ENCODE results near the gene KCNK4. TPM values are rescaled to one million over a fixed set of nuclear protein-coding genes. Genes with fewer than 3 reads are reported as not detected.

KCNK4 gene
- total and polyA plus RNA-seq, 12 donors = not detected

- no peaks in the 10 kb centered on the region for H3K27me3 ChIP-seq
- no peak overlapping the region for H3K27ac ChIP-seq
- intact Hi-C loops (cut with DNase I) = loop anchor here in 1 of 10 donors (5.0 kb wide), 1 partner anchor 53 kb away; the partner anchor contains the start of gene CATSPERZ
- no peaks in the 10 kb centered on the region for H3K9me3 ChIP-seq
- peaks cover 0 to 8% (median 0%) of the 10 kb centered on the region in 9 donors for H3K36me3 ChIP-seq
- ATAC-seq (no peak), DNase-seq (peak in 1 of 2 donors; percentile 11)
- WGBS, 2 donors = 93 to 100% methylated on average over 4 of the region's 4 CpGs
- no peak for TF ChIP-seq CTCF (IDR thresholded peaks at IDR 0.05)
- H3K4me1 ChIP-seq = peaks cover 9 to 62% (median 53%) of the 10 kb centered on the region in 9 donors
- no peak overlapping the region for H3K4me3 ChIP-seq
These were observed 42.1 kb upstream of the KCNK4 start for GRCh38 chr11:64249038-64249437.

- no peaks in the 10 kb centered on the region for H3K9me3 ChIP-seq
- H3K4me3 ChIP-seq = no peak overlapping the region
- WGBS, 2 donors = 90 to 92% methylated on average over 8 of the region's 8 CpGs
- H3K27me3 ChIP-seq = no peaks in the 10 kb centered on the region
- H3K4me1 ChIP-seq = peaks cover 9 to 62% (median 54%) of the 10 kb centered on the region in 9 donors
- ATAC-seq (no peak), DNase-seq (no peak)
- H3K27ac ChIP-seq = no peak overlapping the region
- peaks cover 0 to 9% (median 0%) of the 10 kb centered on the region in 9 donors for H3K36me3 ChIP-seq
- TF ChIP-seq CTCF (IDR thresholded peaks at IDR 0.05) = no peak
- intact Hi-C loops (cut with DNase I) = loop anchor here in 3 of 10 donors (2.0 to 5.0 kb wide), 3 partner anchors 17 to 53 kb away; partner anchors contain the start of gene CATSPERZ (in 2 of the 3)
These were observed 41.3 kb upstream of the KCNK4 start for GRCh38 chr11:64249563-64250414.

- Histone ChIP-seq H3K4me1 (peaks cover 9 to 55% (median 46%) of the 10 kb centered on the region in 9 donors), H3K27me3 (no peaks in the 10 kb centered on the region), H3K4me3 (peak overlapping the region in 9 of 10 donors; percentile 72 to 93 (median 84)), H3K9me3 (no peaks in the 10 kb centered on the region), H3K27ac (peak overlapping the region in 6 of 10 donors; percentile 11 to 85 (median 66)), H3K36me3 (peaks cover 0 to 14% (median 2%) of the 10 kb centered on the region in 9 donors)
- DNase-seq (no peak), ATAC-seq (no peak)
- intact Hi-C loops (cut with DNase I) = loop anchor here in 3 of 10 donors (1.0 to 5.0 kb wide), 4 partner anchors 16 to 52 kb away; partner anchors contain the start of gene CATSPERZ (in 1 of the 3)
- no peak for TF ChIP-seq CTCF (IDR thresholded peaks at IDR 0.05)
- 22 to 25% methylated on average over 13 of the region's 13 CpGs for WGBS, 2 donors
These were observed 40.6 kb upstream of the KCNK4 start for GRCh38 chr11:64250415-64251015.

Data from heart right ventricle (tissue), 16 donors.